ENCODE results near the gene ZNF528.

Gene ZNF528

DNA sequence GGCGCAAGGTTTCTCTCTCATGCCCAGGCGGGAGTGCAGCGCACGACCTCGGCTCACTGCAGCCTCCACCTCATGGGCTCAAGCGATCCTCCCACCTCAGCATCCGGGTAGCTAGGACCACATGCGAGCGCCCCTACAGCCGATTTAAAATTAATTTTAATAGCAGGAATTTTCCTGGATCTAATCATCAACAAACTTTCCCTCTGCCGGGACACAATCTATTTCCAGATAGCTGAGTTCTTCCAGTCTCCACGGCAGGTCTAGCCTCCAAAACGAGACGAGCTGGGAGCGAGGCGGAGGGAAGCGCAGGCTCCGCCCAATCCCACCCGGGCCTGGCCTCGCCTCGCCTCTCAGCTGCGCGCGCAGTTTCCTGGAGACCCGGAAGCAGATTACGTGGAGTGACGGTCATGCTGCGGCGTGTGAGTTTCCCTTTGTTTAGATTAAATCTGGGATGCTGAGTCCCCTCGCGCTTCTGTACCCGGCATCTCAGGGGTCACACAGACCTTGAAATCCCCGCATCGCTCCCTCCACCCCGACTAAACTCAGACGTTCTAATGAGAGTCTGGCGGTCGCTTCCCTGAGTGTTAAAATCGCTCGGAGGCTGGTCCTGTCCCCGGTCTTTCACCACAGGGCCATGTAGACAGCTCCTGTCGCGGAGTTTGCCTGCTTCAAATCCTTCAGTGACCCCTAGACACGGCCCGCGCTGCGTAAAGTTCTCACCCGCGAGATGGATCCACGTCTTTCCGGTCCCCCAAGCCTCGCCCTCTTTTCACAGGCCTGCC lies 27.9 kb upstream of the ZNF528 start, which contains the start of gene ZNF880:
Gene ZNF880, plus strand, starts transcription at position 365 of the 782 bp plus-strand sequence. Its CDS starts 43 bp downstream, at position 408.
- no peak for DNase-seq
- no peak for TF ChIP-seq EZH2phosphoT487 (IDR thresholded peaks at IDR 0.05; ENCODE audit: low read length)
- Histone ChIP-seq H4K20me1 (ENCODE audit: insufficient read depth, low read length) (no peaks in the 10 kb centered on the region), H2AFZ (ENCODE audit: low read length) (no peak within 1 kb of the TSS), H3K36me3 (replicated peaks; ENCODE audit: insufficient read depth, low read length) (no peaks in the 10 kb centered on the region), H3K4me2 (ENCODE audit: low read depth, low read length) (no peak within 1 kb of the TSS), H3K4me1 (ENCODE audit: low read length) (no peaks in the 10 kb centered on the region), H3K9me2 (replicated peaks; ENCODE audit: insufficient read depth, low read length) (no peaks in the 10 kb centered on the region), H3K9ac (ENCODE audit: low read length) (no peak within 1 kb of the TSS), H3K79me2 (ENCODE audit: low read length) (no peaks in the 10 kb centered on the region), H3K27me3 (replicated peaks; ENCODE audit: insufficient read depth, low read length) (no peaks in the 10 kb centered on the region), H3F3A (ENCODE audit: insufficient read depth, low read length) (no peaks in the 10 kb centered on the region), H3K4me3 (ENCODE audit: low read length) (no peak within 1 kb of the TSS), H3K9me3 (replicated peaks; ENCODE audit: insufficient read depth, low read length) (no peaks in the 10 kb centered on the region), H3K27ac (ENCODE audit: low read length) (no peak within 1 kb of the TSS)

DNA sequence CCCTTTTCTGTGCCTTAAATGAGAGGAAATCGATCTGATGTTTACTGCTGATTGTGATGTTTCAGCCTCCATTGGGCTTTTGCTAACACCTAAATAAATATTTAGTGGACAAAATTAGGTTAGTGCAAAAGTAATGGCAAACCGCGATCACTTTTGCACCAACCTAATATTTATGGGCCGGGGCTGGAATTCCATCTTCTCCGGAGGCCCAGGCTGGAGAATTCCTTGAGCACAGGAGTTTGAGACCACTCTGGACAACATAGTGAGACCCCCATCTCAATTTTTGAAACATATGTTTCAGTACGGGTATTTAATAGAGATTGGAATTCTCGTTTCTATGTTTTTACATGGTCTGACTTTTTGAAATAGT lies 27.3 kb upstream of the ZNF528 start:
- no peaks in the 10 kb centered on the region for H3F3A ChIP-seq (ENCODE audit: insufficient read depth, low read length)
- no peaks in the 10 kb centered on the region for H3K9me3 ChIP-seq (replicated peaks; ENCODE audit: insufficient read depth, low read length)
- no peak overlapping the region for H3K27ac ChIP-seq (ENCODE audit: low read length)
- H3K9ac ChIP-seq (ENCODE audit: low read length) = no peak overlapping the region
- no peaks in the 10 kb centered on the region for H3K27me3 ChIP-seq (replicated peaks; ENCODE audit: insufficient read depth, low read length)
- no peaks in the 10 kb centered on the region for H3K4me1 ChIP-seq (ENCODE audit: low read length)
- H4K20me1 ChIP-seq (ENCODE audit: insufficient read depth, low read length) = no peaks in the 10 kb centered on the region
- no peaks in the 10 kb centered on the region for H3K36me3 ChIP-seq (replicated peaks; ENCODE audit: insufficient read depth, low read length)
- no peak overlapping the region for H3K4me2 ChIP-seq (ENCODE audit: low read depth, low read length)
- H3K9me2 ChIP-seq (replicated peaks; ENCODE audit: insufficient read depth, low read length) = no peaks in the 10 kb centered on the region
- TF ChIP-seq EZH2phosphoT487 (IDR thresholded peaks at IDR 0.05; ENCODE audit: low read length) (no peak), EZH2 (optimal IDR thresholded peaks at IDR 0.05; ENCODE audit: low read depth, low read length) (no peak)
- TF ChIP-seq, protein P1, sequence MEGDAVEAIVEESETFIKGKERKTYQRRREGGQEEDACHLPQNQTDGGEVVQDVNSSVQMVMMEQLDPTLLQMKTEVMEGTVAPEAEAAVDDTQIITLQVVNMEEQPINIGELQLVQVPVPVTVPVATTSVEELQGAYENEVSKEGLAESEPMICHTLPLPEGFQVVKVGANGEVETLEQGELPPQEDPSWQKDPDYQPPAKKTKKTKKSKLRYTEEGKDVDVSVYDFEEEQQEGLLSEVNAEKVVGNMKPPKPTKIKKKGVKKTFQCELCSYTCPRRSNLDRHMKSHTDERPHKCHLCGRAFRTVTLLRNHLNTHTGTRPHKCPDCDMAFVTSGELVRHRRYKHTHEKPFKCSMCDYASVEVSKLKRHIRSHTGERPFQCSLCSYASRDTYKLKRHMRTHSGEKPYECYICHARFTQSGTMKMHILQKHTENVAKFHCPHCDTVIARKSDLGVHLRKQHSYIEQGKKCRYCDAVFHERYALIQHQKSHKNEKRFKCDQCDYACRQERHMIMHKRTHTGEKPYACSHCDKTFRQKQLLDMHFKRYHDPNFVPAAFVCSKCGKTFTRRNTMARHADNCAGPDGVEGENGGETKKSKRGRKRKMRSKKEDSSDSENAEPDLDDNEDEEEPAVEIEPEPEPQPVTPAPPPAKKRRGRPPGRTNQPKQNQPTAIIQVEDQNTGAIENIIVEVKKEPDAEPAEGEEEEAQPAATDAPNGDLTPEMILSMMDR (IDR thresholded peaks at IDR 0.05; ENCODE audit: low read length) = no peak
- no peaks in the 10 kb centered on the region for H3K79me2 ChIP-seq (ENCODE audit: low read length)
- no peak overlapping the region for H2AFZ ChIP-seq (ENCODE audit: low read length)
- DNase-seq = no peak
- no peak overlapping the region for H3K4me3 ChIP-seq (ENCODE audit: low read length)

DNA sequence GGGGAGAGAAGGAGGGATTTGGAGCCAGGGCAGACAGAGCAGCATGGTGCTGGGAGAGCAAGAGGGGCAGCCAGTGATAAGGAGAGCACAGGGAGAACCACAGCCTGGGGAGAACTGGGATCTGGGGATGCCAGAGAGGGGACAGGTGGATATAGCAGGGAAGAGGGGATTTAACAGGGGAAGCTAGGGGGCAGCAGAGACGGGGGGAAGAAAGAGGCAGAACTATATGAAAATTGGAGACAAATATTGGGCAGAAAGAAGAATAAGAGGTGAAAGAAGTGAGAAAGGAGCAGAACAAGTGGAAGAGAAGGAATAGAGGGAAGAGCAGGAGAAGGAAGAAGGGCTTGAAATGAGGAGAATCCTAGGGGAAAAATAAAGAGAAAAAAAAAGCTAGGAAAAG lies 6.5 kb upstream of the ZNF528 start:
- no peak for DNase-seq
- Histone ChIP-seq H3K9ac (ENCODE audit: low read length) (no peak overlapping the region), H3K27ac (ENCODE audit: low read length) (no peak overlapping the region), H3K9me2 (replicated peaks; ENCODE audit: insufficient read depth, low read length) (no peaks in the 10 kb centered on the region), H3F3A (ENCODE audit: insufficient read depth, low read length) (no peaks in the 10 kb centered on the region), H3K36me3 (replicated peaks; ENCODE audit: insufficient read depth, low read length) (no peaks in the 10 kb centered on the region), H3K4me1 (ENCODE audit: low read length) (no peaks in the 10 kb centered on the region), H2AFZ (ENCODE audit: low read length) (no peak overlapping the region), H3K9me3 (replicated peaks; ENCODE audit: insufficient read depth, low read length) (no peaks in the 10 kb centered on the region), H3K4me2 (ENCODE audit: low read depth, low read length) (no peak overlapping the region), H3K4me3 (ENCODE audit: low read length) (no peak overlapping the region), H4K20me1 (ENCODE audit: insufficient read depth, low read length) (no peaks in the 10 kb centered on the region), H3K79me2 (ENCODE audit: low read length) (no peaks in the 10 kb centered on the region), H3K27me3 (replicated peaks; ENCODE audit: insufficient read depth, low read length) (no peaks in the 10 kb centered on the region)
- TF ChIP-seq, protein P1 (IDR thresholded peaks at IDR 0.05; ENCODE audit: low read length) = no peak
- TF ChIP-seq EZH2 (optimal IDR thresholded peaks at IDR 0.05; ENCODE audit: low read depth, low read length) = no peak
- TF ChIP-seq EZH2phosphoT487 (IDR thresholded peaks at IDR 0.05; ENCODE audit: low read length) = no peak

DNA sequence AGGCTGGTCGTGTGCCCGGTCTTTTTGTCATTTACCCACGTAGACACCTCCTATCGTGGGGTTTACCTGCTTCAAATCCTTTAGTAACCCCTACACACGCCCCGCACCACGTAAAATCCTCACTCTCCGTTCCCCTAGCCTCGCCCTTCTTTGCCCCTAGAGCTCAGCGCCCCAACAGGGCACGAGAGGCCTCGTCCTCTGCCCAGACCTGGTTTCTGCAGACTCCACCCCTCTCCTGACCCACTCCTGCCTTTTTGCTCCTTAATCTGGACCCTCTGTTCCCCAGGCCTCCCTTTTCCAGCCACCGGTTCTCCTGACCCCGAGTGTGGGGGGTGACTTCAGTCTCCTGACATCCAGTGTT lies 412 bp downstream of the ZNF528 start:
- H2AFZ ChIP-seq (ENCODE audit: low read length) = peak overlapping the region; percentile 61; the same call in 1 of the 2 replicates
- DNase-seq = no peak
- TF ChIP-seq EZH2phosphoT487 (IDR thresholded peaks at IDR 0.05; ENCODE audit: low read length) = no peak
- no peak for TF ChIP-seq EZH2 (optimal IDR thresholded peaks at IDR 0.05; ENCODE audit: low read depth, low read length)
- TF ChIP-seq, protein P1 (IDR thresholded peaks at IDR 0.05; ENCODE audit: low read length) = no peak

More for the DNA sequence above, 412 bp downstream of the ZNF528 start:
- Histone ChIP-seq H3K27ac (ENCODE audit: low read length) (no peak overlapping the region), H3K4me1 (ENCODE audit: low read length) (no peaks in the 10 kb centered on the region), H3K4me2 (ENCODE audit: low read depth, low read length) (no peak overlapping the region), H3K9me3 (replicated peaks; ENCODE audit: insufficient read depth, low read length) (no peaks in the 10 kb centered on the region), H3K36me3 (replicated peaks; ENCODE audit: insufficient read depth, low read length) (no peaks in the 10 kb centered on the region), H4K20me1 (ENCODE audit: insufficient read depth, low read length) (no peaks in the 10 kb centered on the region), H3K27me3 (replicated peaks; ENCODE audit: insufficient read depth, low read length) (no peaks in the 10 kb centered on the region), H3K79me2 (ENCODE audit: low read length) (no peaks in the 10 kb centered on the region), H3K9ac (ENCODE audit: low read length) (no peak overlapping the region), H3F3A (ENCODE audit: insufficient read depth, low read length) (no peaks in the 10 kb centered on the region), H3K9me2 (replicated peaks; ENCODE audit: insufficient read depth, low read length) (no peaks in the 10 kb centered on the region), H3K4me3 (ENCODE audit: low read length) (peak overlapping the region; percentile 25; the same call in 1 of the 2 replicates)
